Measurements from ENCODE around the gene CCDC127. TPM values are rescaled to one million over a fixed set of nuclear protein-coding genes. Genes with fewer than 3 reads are reported as not detected.

Gene CCDC127
- polyA plus RNA-seq, 4 donors = 11.2 to 16.6 (median 14.1) TPM

DNA sequence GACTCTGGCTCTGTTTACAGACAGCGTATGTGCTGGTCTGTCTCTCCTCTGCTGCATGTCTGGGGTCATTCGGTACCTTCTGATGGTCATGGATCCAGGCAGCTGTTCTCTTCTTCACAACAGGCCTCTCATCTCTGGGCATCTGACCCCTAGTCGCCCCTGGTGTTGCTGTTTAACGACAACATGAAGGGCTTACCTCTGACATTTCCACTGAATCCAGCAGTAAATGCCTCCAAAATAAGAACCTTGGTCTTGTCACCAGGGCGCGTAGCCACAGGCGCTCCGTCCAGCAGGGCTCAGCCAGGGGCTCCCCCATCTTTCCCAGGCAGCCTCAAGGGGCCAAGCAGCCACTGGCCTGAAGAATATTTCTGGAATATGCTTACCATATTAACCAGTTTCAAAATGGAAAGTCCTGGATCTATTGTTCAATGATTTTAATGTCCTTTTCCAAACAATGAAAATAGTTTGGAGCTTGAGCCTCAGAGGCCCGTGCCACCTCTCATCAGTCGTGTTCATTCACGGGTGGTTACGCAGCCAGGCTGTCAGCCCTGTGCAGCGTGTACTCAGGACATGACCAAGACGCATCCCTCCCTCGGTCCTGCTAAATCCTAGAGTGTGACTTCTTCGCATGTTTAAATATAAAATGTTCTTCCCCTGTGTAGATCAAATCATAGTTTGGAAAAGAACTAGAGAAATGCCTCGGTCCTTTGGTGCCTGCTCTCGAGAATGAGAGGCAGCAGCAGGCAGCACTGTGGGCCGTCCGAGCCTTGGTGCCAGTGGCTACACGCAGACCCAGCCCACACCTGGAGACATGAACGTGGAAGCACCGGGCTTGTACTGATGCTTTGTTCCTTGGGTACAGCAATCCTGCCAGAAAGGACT lies 56.8 kb downstream of the CCDC127 start:
- DNase-seq (ENCODE audit: low read depth in 4 of 4, low spot score in 2 of 4) = no peak

GRCh38 chr5:160173-160510 lies 57.8 kb downstream of the CCDC127 start:
- no peak for DNase-seq (ENCODE audit: low read depth in 4 of 4, low spot score in 2 of 4)

- DNase-seq (ENCODE audit: low read depth in 4 of 4, low spot score in 2 of 4) = no peak
Measured at GRCh38 chr5:159448-160172, 58.3 kb downstream of the CCDC127 start.

DNA sequence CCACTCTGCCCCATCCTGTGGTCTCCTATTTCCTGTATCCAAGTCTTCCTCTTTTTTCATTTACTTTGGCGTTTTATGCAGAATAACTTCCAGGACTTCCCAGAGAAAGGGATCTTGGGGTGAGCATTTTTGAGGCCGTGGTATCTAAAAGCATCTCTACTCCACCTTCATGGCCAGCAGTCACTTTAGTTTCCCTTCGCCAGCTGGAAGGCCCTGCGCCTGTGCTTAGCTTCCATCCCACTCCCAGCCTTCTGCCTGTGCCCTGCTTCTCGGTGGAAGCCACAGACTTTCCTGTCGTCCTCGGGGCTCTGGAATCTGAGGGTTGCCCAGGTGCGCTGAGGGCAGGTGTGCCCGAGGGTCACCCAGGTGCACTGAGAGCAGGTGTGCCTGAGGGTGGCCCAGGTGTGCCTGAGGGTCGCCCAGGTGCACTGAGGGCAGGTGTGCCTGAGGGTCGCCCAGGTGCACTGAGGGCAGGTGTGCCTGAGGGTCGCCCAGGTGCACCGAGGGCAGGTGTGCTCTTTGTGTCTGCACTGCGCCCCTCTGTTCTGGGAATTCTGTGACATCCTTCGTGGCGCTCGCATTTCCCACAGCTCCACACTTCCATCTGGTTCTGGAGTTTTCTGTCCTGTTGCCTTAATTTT lies 59.0 kb downstream of the CCDC127 start:
- DNase-seq (ENCODE audit: low read depth in 4 of 4, low spot score in 2 of 4) = no peak

DNA sequence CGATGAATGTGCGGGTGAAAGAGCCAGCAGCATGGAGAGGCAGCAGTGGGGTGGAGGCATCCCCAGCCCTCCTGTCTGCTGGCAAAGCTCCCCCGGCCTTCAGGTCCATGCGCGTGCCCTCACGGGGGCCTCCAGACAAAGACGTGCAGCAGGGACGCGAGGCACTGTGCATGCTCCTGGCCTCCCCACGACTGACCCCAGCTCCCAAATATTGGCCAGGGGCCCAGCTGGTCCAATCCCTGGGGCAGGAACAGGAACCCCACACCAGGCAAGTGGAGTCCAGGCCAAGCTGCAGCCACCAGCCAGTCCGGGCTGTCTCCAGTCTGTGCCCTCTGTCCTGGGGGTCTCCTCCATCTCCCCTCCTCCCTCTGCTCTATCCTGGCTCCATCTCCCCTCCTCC lies 60.2 kb downstream of the CCDC127 start:
- DNase-seq (ENCODE audit: low read depth in 4 of 4, low spot score in 2 of 4) = no peak

GRCh38 chr5:157126-157715 lies 60.7 kb downstream of the CCDC127 start:
- no peak for DNase-seq (ENCODE audit: low read depth in 4 of 4, low spot score in 2 of 4)

- DNase-seq (ENCODE audit: low read depth in 4 of 4, low spot score in 2 of 4) = no peak
Measured at GRCh38 chr5:156411-157072, 61.4 kb downstream of the CCDC127 start.

GRCh38 chr5:155651-156410 lies 62.1 kb downstream of the CCDC127 start:
- DNase-seq (ENCODE audit: low read depth in 4 of 4, low spot score in 2 of 4) = peak in 1 of 4 donors; percentile 32

GRCh38 chr5:154826-155225 lies 63.1 kb downstream of the CCDC127 start:
- DNase-seq (ENCODE audit: low read depth in 4 of 4, low spot score in 2 of 4) = no peak

DNA sequence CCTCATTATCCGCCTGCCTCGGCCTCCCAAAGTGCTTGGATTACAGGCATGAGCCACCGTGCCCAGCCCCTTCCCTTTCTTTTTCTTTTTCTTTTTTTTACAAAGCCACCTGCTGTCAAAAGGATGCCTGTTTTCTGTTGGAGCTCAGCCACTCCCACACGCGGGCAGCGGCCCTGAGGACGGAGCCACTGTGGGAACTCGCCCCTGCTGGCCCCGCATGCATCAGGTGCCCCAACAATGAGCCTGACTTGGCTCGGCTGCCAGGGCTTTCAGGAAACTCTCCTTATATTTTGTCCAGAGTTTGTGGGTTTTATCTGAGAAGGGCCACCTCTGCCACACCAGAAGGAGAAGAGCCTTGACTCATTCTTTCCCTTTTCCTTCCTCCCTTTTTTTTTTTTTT lies 63.7 kb downstream of the CCDC127 start:
- DNase-seq (ENCODE audit: low read depth in 4 of 4, low spot score in 2 of 4) = no peak

DNA sequence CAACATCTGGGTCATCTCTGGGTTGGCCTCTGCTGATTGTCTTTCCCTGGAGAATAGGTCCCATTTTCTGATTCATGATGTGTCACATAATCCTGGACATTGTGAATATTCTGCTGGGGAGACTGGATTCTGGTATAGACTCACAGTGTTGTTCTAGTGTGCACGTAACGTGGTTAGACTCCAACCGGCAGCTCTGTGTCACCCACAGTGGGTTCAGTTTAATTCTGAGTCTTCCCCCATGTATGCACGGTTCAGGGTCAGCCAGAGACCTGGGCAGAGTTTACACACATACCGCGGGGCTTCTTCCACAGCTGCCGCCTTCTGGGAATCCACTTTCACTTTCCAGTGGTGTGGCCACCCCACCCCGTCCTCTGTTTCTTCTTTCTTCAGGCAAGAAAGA lies 64.7 kb downstream of the CCDC127 start:
- DNase-seq (ENCODE audit: low read depth in 4 of 4, low spot score in 2 of 4) = no peak

- DNase-seq (ENCODE audit: low read depth in 4 of 4, low spot score in 2 of 4) = no peak
Measured at GRCh38 chr5:152077-152476, 65.9 kb downstream of the CCDC127 start.

- DNase-seq (ENCODE audit: low read depth in 4 of 4, low spot score in 2 of 4) = no peak
Measured at GRCh38 chr5:150746-151145, 67.2 kb downstream of the CCDC127 start.

- no peak for DNase-seq (ENCODE audit: low read depth in 4 of 4, low spot score in 2 of 4)
Measured at GRCh38 chr5:149745-150485, 68.0 kb downstream of the CCDC127 start.

DNA sequence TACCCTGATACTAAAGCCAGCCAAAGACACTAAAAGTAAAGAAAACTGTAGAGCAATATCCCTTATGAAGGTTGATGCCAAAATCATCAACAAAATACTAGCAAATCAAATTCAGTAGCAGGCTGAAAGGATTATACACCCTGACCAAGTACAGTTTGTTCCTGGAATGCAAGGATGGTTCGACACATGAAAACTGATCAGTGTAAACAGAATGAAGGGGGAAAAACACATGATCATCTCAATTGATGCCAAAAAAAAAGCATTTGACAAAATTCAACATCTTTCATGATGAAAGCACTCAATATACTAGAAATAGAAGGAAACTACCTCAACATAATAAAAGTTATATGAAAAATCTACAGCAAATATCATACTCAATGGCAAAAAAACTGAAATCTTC lies 70.2 kb downstream of the CCDC127 start:
- no peak for DNase-seq (ENCODE audit: low read depth in 4 of 4, low spot score in 2 of 4)
